Thymus (tissue), 11 donors: ENCODE measurements around the gene UBR4. TPM values are rescaled to one million over a fixed set of nuclear protein-coding genes. Genes with fewer than 3 reads are reported as not detected.

Experiments used
- DNase-seq, 9 donors: peaks; one replicate each; pipeline ENCODE4 v3.0.0-alpha.2; 2013; ENCODE audit warnings: low spot score in 9 of 9, low read depth in 6 of 9, missing footprints in 1 of 9
- H3K27ac ChIP-seq, 2 donors: one replicate each; pipeline ENCODE4 v1.5.1; 2013; ENCODE audit warnings: control low read depth in 1 of 2, low read depth in 1 of 2, low read length in 1 of 2, mild to moderate bottlenecking in 1 of 2, moderate library complexity in 1 of 2
- H3K27me3 ChIP-seq, 2 donors: one replicate each; pipeline ENCODE4 v1.5.1; 2013; ENCODE audit warnings: low read length in 1 of 2; ENCODE audit not compliant: control insufficient read depth in 2 of 2, insufficient read depth in 1 of 2
- H3K36me3 ChIP-seq, 2 donors: one replicate each; pipeline ENCODE4 v1.5.1; 2013; ENCODE audit warnings: low read length in 1 of 2, mild to moderate bottlenecking in 1 of 2, moderate library complexity in 1 of 2; ENCODE audit not compliant: control insufficient read depth in 2 of 2, insufficient read depth in 2 of 2
- H3K4me1 ChIP-seq, 2 donors: one replicate each; pipeline ENCODE4 v1.5.1; 2013; ENCODE audit warnings: low read length in 2 of 2; ENCODE audit not compliant: control insufficient read depth in 2 of 2, insufficient read depth in 2 of 2
- H3K4me3 ChIP-seq, 2 donors: one replicate each; pipeline ENCODE4 v1.5.1; 2013; ENCODE audit warnings: low read length in 2 of 2, control low read depth in 1 of 2, mild to moderate bottlenecking in 1 of 2
- H3K9me3 ChIP-seq, 2 donors: one replicate each; pipeline ENCODE4 v1.5.1; 2013; ENCODE audit warnings: low read length in 1 of 2, mild to moderate bottlenecking in 1 of 2; ENCODE audit not compliant: control insufficient read depth in 2 of 2, insufficient read depth in 1 of 2
- WGBS: extraction: QIAGEN DNeasy Blood & Tissue Kit; methylation state at CpG from one replicate; pipeline ENCODE4 v1.1.7; 2013; 5-methylcytosine and 5-hydroxymethylcytosine counted together
- polyA plus RNA-seq: library from polyadenylated mRNA; stranded (reverse); fragments of 200-250 nt; gene quantifications from one replicate; pipeline ENCODE4 v1.2.3, GENCODE V29; 2013
- total RNA-seq: library from RNA; stranded (reverse); fragments of 120-200 nt; gene quantifications from one replicate; pipeline ENCODE4 v1.2.4, GENCODE V29; 2013
- donor health status: healthy.

The UBR4 gene
- total and polyA plus RNA-seq, 2 donors: 38.3 to 165 TPM

DNA sequence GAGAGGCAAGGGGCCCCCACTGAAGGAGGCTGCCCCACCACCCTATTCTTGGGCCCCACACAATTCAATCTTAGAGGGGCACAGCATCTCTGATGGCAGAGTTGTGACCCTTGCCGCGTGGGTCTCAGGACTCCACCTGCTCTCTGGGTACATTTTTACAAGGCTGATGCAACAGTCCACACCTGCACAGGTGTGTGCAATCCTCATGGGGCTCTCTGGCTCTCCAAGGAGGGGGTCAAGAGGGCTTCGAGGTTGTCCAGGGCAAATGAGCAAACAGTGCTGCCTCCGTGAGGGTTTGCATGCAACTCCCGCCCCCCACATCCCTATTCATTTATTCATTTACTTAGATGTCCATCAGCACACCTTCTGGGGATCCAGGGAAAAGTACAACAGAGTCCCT, 172.0 kb downstream of the UBR4 start:
- no peak for DNase-seq

DNA sequence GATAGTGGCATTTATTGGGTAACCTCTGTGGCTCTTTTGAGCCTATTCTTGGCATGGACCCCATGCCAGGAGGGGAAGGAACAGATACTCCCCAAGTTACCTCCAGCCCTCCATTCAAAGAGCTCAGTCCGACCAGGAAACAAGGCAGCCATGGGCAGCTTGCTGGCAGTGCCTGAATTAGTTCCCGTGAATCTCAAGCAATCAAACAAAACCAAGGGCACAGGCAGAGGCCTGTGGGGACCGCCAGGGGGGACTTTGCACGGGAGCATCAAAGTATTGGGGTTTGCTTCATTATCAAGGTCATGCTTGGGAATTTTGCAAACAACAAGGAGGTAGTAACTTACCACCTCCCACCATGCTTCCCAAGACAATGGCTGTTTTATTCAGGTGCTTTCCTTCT, 172.4 kb downstream of the UBR4 start:
- H3K4me3 ChIP-seq: no peak overlapping the region
- no peak overlapping the region for H3K27ac ChIP-seq
- 90% methylated on average over 4 of the region's 4 CpGs for WGBS
- H3K27me3 ChIP-seq: peaks cover 0 to 10% of the 10 kb centered on the region in 2 donors
- H3K4me1 ChIP-seq: peaks cover 0 to 10% of the 10 kb centered on the region in 2 donors
- DNase-seq: no peak
- H3K36me3 ChIP-seq: no peaks in the 10 kb centered on the region
- H3K9me3 ChIP-seq: peaks cover 0 to 4% of the 10 kb centered on the region in 2 donors

More for the DNA sequence above, 172.0 kb downstream of the UBR4 start:
- H3K9me3 ChIP-seq: peaks cover 0 to 3% of the 10 kb centered on the region in 2 donors
- H3K4me3 ChIP-seq: no peak overlapping the region
- 88% methylated on average over 5 of the region's 5 CpGs for WGBS
- H3K4me1 ChIP-seq: peaks cover 0 to 10% of the 10 kb centered on the region in 2 donors
- H3K36me3 ChIP-seq: no peaks in the 10 kb centered on the region
- no peak overlapping the region for H3K27ac ChIP-seq
- H3K27me3 ChIP-seq: peaks cover 0 to 14% of the 10 kb centered on the region in 2 donors

DNA sequence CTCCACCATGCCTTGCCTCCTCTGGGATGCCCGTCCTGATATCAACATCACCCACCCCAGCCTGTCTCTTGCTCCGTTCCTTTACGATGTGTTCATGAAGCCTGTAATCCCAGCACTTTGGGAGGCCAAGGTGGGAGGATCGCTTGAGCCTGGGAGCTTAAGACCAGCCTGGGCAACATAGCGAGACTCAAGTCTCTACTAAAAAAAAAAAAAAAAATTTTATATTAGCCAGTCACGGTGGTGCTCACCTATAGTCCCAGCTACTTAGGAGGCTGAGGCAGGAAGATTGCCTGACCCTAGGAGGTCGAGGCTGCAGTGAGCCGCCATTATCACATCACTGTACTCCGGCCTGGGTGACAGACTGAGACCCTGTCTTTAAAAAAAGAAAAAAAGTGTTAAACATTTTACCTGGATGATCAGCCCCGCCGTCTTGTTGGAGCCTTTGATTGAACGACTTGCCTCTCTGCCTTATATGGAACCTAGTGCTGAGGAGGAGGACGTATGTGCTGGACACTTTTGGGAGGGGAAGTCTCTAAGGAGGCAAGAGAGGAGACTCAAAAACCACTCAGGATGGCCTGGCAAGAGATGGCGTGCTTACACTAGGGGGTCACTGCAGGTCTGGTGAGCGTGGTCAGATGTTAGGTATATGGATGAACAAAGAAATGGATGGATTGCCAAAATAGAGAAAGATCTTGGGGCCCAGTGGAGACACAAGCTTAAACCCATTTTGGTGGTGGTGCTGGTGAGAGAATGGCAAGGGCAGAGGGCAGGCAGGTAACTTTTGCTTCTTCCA, 173.1 kb downstream of the UBR4 start:
- peaks cover 0 to 4% of the 10 kb centered on the region in 2 donors for H3K9me3 ChIP-seq
- H3K4me1 ChIP-seq: peaks cover 0 to 10% of the 10 kb centered on the region in 2 donors
- 94% methylated on average over 15 of the region's 15 CpGs for WGBS
- H3K27me3 ChIP-seq: peaks cover 0 to 10% of the 10 kb centered on the region in 2 donors
- H3K27ac ChIP-seq: no peak overlapping the region
- no peak for DNase-seq
- H3K4me3 ChIP-seq: no peak overlapping the region
- no peaks in the 10 kb centered on the region for H3K36me3 ChIP-seq

DNA sequence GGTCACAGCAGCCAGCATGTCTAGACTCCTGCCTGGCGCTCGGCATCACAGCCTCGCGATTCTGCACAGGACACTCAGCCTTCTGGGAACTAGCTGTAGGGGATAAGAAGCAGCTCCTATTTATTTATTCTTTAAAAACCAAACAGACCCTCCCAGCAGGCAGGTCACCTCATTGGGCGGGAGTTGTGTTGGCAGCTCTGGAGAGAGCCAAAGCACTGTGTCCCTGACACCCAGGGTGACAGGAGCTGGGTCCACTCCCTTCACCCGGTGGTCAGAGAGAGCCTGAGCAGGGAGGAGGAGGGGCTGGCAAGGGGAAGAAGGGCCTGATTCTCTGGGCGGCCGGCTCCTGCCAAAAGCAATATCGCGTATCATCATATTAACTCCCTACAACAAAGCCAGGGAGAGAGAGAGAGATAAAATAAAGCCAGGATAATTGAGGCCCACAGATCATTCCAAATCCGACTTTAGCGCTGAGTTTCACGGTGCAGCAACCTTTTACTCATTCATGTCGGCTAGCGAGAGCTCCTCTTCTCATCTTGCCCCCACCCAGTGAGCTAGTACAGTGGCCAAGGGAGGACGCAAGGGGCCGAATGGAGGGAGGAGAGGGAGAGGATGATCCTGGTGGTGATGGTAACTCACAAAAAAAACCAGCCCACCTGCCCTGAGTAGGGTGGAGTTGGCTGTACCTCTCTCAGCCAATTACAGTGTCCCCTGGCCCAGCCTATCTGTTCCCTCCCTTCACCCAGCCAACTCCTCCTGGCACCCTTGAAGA, 173.8 kb downstream of the UBR4 start:
- no peak overlapping the region for H3K27ac ChIP-seq
- H3K36me3 ChIP-seq: no peaks in the 10 kb centered on the region
- H3K27me3 ChIP-seq: peaks cover 0 to 10% of the 10 kb centered on the region in 2 donors
- peaks cover 0 to 10% of the 10 kb centered on the region in 2 donors for H3K4me1 ChIP-seq
- DNase-seq: no peak
- peaks cover 0 to 4% of the 10 kb centered on the region in 2 donors for H3K9me3 ChIP-seq
- H3K4me3 ChIP-seq: no peak overlapping the region
- 89% methylated on average over 17 of the region's 17 CpGs for WGBS

DNA sequence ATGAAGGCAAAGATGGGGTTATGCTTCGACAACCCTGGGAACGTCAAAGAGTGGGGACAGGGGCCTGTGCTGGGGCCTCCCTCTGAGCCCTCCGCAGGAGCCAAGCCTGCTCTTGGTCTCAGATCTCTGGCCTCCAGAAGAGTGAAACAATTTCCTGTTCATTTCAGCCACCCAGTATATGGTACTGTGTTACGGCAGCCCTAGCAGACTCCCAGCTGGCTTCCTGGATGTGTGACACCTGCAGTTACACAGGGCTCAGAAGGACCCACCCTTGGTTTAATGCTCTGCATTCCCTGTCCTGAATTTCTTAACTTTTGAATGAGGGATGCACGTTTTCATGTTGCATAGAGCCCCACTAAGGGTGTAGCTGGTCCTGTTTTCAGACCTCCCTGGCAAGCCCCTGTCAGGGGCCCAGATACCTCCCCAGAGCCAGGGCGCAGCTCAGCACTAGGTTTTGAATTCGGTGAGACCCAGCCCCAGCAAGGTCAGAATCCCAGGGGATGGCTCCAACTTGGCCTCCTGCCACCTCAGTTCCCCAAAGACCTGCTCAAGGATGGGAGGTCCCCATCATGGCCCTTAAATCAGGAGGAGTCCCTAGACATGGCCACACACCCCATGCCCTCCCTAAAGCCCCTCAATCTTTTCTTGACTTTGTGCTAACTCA, 174.6 kb downstream of the UBR4 start:
- H3K27ac ChIP-seq: no peak overlapping the region
- peak in 1 of 9 donors; percentile 23 for DNase-seq
- no peak overlapping the region for H3K4me3 ChIP-seq
- H3K36me3 ChIP-seq: no peaks in the 10 kb centered on the region
- H3K4me1 ChIP-seq: peaks cover 0 to 10% of the 10 kb centered on the region in 2 donors
- H3K9me3 ChIP-seq: peaks cover 0 to 4% of the 10 kb centered on the region in 2 donors
- whole genome bisulfite sequencing: 59% methylated on average over 7 of the region's 7 CpGs
- H3K27me3 ChIP-seq: peaks cover 0 to 8% of the 10 kb centered on the region in 2 donors

DNA sequence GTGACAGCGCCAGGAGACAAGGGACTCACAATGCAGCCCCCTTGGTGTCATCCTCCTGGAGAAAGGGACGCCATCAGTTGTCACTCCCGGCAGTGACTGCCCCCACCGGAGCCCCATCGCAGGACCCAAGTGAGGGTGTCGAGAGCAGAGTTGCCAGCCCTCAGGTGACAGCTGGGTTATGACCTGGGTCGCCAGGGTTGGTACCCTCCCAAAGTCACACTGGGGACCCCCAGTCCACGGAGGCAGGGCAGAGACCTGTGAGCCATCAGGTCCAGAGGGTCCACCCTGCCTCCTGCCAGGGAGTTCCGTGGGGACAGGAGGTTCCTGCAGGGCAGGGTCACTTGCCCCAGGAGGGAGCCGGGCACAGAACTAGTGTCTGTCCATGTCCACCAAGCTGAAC, 175.3 kb downstream of the UBR4 start:
- peaks cover 0 to 10% of the 10 kb centered on the region in 2 donors for H3K4me1 ChIP-seq
- no peak overlapping the region for H3K27ac ChIP-seq
- H3K4me3 ChIP-seq: no peak overlapping the region
- DNase-seq: no peak
- H3K9me3 ChIP-seq: peaks cover 0 to 4% of the 10 kb centered on the region in 2 donors
- H3K27me3 ChIP-seq: peaks cover 0 to 14% of the 10 kb centered on the region in 2 donors
- 96% methylated on average over 10 of the region's 10 CpGs for WGBS
- no peaks in the 10 kb centered on the region for H3K36me3 ChIP-seq

DNA sequence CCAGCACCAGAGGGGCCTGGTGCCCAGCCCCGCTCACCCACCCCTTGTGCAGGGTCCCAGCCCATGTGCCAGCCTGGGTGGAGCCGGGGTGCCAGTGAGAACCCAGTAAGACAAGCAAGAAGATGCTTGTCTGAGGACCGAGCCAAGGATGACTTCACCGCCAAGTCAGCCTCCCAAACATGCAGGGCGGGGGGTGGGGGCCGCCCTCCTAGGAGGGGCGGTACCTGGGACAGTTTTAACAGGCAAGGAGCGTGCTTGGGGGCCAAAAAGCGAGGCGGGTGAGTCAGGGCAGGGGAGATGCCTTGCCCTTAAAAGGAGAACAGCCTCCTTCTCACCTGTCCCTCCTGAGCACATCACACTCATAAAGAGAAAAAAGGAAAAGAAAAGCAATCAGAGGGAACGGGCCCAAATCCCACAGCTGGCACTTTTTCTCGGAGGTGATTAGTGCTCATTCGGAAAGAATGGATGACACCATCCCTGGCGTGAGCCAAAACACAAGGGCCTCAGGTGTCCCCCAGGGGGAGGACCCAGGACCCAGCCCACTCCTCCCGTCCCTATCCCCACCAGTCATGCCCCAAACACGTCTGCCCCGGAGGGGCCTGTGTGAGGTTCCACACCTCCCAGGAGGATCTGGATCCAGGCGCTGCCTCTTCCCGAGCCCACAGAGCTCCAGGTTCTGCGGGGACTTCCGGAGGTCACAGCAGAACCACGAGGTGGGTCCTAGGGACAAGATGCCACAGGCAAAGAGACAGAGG, 176.0 kb downstream of the UBR4 start:
- DNase-seq: no peak
- Histone ChIP-seq H3K27me3 (peaks cover 0 to 20% of the 10 kb centered on the region in 2 donors), H3K36me3 (no peaks in the 10 kb centered on the region), H3K4me1 (peaks cover 0 to 10% of the 10 kb centered on the region in 2 donors), H3K4me3 (no peak overlapping the region), H3K27ac (peak overlapping the region in 1 of 2 donors; percentile 33), H3K9me3 (peaks cover 0 to 4% of the 10 kb centered on the region in 2 donors)
- WGBS: 94% methylated on average over 22 of the region's 22 CpGs

DNA sequence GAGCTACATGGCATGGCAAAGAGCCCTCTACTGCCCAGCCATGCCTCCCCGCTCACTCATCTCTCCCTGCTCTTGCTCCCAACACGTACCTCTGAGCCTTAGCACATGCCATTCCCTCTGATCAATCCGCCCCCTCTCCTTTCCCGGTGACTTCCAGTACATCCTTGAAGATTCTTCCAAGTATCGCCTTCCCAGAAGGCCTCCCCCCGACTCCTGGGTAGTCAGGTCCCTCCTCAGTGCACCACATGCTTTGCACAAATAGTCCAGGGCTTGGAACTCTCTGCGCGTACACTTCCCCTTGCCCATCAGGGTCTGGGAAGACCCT, 176.6 kb downstream of the UBR4 start:
- Histone ChIP-seq H3K4me1 (peaks cover 0 to 10% of the 10 kb centered on the region in 2 donors), H3K36me3 (no peaks in the 10 kb centered on the region), H3K27me3 (peaks cover 0 to 25% of the 10 kb centered on the region in 2 donors), H3K9me3 (peaks cover 0 to 4% of the 10 kb centered on the region in 2 donors), H3K27ac (no peak overlapping the region), H3K4me3 (no peak overlapping the region)
- DNase-seq: no peak
- 97% methylated on average over 8 of the region's 8 CpGs for WGBS
